HEK293 (cell line): ENCODE results near the gene TRPV5.

Source experiments
- YY1 ChIP-seq: fragments of 450-650 bp; formaldehyde crosslinking; IDR thresholded peaks from 2 replicates; pipeline ENCODE4 v1.5.1; 2018; ENCODE audit warnings: missing biosample characterization, missing genetic modification characterization
- ZNF596 ChIP-seq: fragments of 450-650 bp; IDR thresholded peaks from 2 replicates; pipeline ENCODE4 v1.5.0; 2018; ENCODE audit warnings: missing biosample characterization, mild to moderate bottlenecking, missing genetic modification characterization, moderate library complexity
- ZNF654 ChIP-seq: fragments of 450-650 bp; formaldehyde crosslinking; IDR thresholded peaks from 2 replicates; pipeline ENCODE4 v1.5.1; 2016; ENCODE audit warnings: low read depth, missing biosample characterization, missing genetic modification characterization

DNA sequence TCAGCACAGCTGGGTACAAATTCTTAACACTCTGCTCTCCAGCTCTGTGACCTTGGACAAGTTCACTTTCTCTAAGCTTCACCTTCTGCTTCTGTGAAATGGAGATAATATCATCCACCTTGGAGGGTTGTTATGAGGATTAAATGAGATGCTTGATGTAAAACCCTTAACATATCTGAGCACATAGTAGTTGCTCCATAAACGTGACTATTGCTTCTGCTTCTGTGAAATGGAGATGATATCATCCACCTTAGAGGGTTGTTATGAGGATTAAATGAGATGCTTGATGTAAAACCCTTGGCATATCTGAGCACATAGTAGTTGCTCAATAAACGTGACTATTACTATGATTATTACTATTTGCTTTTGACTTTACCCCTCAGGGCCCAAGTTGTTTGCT, 64.1 kb downstream of the TRPV5 start:
- TF ChIP-seq ZNF596 (no peak), YY1 (tag by site-specific recombination) (no peak), ZNF654 (tag by site-specific recombination) (no peak)
